Neural cell (in vitro differentiated cells): ENCODE data around the gene WNT3A. TPM values are rescaled to one million over a fixed set of nuclear protein-coding genes. Genes with fewer than 3 reads are reported as not detected.

Experiments
- H2AFZ ChIP-seq: fragments of 200-600, 300-800 bp; sonication (generic), shearing (Covaris generic); 2 replicates; pipeline ENCODE4 v1.6.0; 2014; ENCODE audit warnings: low read depth, mild to moderate bottlenecking, antibody characterized with exemption, low read length, moderate library complexity
- H3F3A ChIP-seq: fragments of 200-600 bp; shearing (Covaris generic); 2 replicates; pipeline ENCODE4 v1.6.1; 2016; ENCODE audit warnings: mild to moderate bottlenecking, moderate library complexity, mixed read lengths, antibody characterized with exemption, low read length; ENCODE audit not compliant: insufficient read depth, poor library complexity, severe bottlenecking
- H3K27ac ChIP-seq: fragments of 200-600, 300-800 bp; sonication (generic), shearing (Covaris generic); 2 replicates; pipeline ENCODE4 v1.5.1; 2014; ENCODE audit warnings: mild to moderate bottlenecking, low read length, moderate library complexity
- H3K27me3 ChIP-seq: fragments of 300-800, 200-600 bp; sonication (generic), shearing (Covaris generic); 2 replicates; pipeline ENCODE4 v1.6.0; 2014; ENCODE audit warnings: mild to moderate bottlenecking, low read depth, low read length, moderate library complexity; ENCODE audit not compliant: insufficient read depth
- H3K36me3 ChIP-seq: fragments of 300-800, 200-600 bp; sonication (generic), shearing (Covaris generic); 2 replicates; pipeline ENCODE4 v1.5.1; 2014; ENCODE audit warnings: mild to moderate bottlenecking, antibody characterized with exemption, low read length, moderate library complexity; ENCODE audit not compliant: insufficient read depth
- H3K4me2 ChIP-seq: fragments of 300-800, 200-600 bp; sonication (generic), shearing (Covaris generic); 2 replicates; pipeline ENCODE4 v1.6.0; 2014; ENCODE audit warnings: mild to moderate bottlenecking, low read length
- H3K4me3 ChIP-seq: fragments of 300-800, 200-600 bp; sonication (generic), shearing (Covaris generic); 2 replicates; pipeline ENCODE4 v1.5.1; 2014; ENCODE audit warnings: mild to moderate bottlenecking, low read length, moderate library complexity
- H3K79me2 ChIP-seq: fragments of 200-600 bp; shearing (Covaris generic); replicated peaks from 2 replicates; pipeline ENCODE4 v1.6.0; 2014; ENCODE audit warnings: mild to moderate bottlenecking, low read length, moderate library complexity; ENCODE audit not compliant: insufficient read depth
- H3K9ac ChIP-seq: fragments of 300-800, 200-600 bp; sonication (generic), shearing (Covaris generic); 2 replicates; pipeline ENCODE4 v1.6.1; 2016; ENCODE audit warnings: mild to moderate bottlenecking, low read length, mixed read lengths
- H3K9me2 ChIP-seq: fragments of 200-600 bp; shearing (Covaris generic); 2 replicates; pipeline ENCODE4 v1.6.1; 2016; ENCODE audit warnings: mild to moderate bottlenecking, low read length, mixed read lengths; ENCODE audit not compliant: insufficient read depth
- H3K9me3 ChIP-seq: fragments of 200-600, 300-800 bp; sonication (generic), shearing (Covaris generic); 2 replicates; pipeline ENCODE4 v1.6.1; 2016; ENCODE audit warnings: mild to moderate bottlenecking, mixed run types, low read length, moderate library complexity, mixed read lengths
- H4K20me1 ChIP-seq: fragments of 200-600 bp; shearing (Covaris generic); 2 replicates; pipeline ENCODE4 v1.6.1; 2016; ENCODE audit warnings: mild to moderate bottlenecking, mixed run types; ENCODE audit not compliant: insufficient read depth
- CTCF ChIP-seq: fragments of 450-650 bp; IDR thresholded peaks from 2 replicates; pipeline ENCODE4 v1.5.1; 2014; ENCODE audit warnings: antibody characterized with exemption, mild to moderate bottlenecking, moderate library complexity; ENCODE audit not compliant: poor library complexity, severe bottlenecking
- EP300 ChIP-seq: fragments of 450-650 bp; conservative IDR thresholded peaks from 2 replicates; pipeline ENCODE4 v1.6.1; 2014; ENCODE audit warnings: antibody characterized with exemption, mild to moderate bottlenecking, moderate library complexity; ENCODE audit not compliant: poor library complexity, severe bottlenecking
- EZH2 ChIP-seq: fragments of 200-600, 300-800 bp; shearing (Covaris generic), sonication (generic); IDR thresholded peaks from 2 replicates; pipeline ENCODE4 v1.6.1; 2014; ENCODE audit warnings: antibody characterized with exemption, low read length, borderline replicate concordance, mild to moderate bottlenecking; ENCODE audit not compliant: insufficient read depth, poor library complexity, severe bottlenecking
- MXI1 ChIP-seq: fragments of 450-650 bp; conservative IDR thresholded peaks from 2 replicates; pipeline ENCODE4 v1.6.1; 2014; ENCODE audit warnings: antibody characterized with exemption, mild to moderate bottlenecking; ENCODE audit not compliant: poor library complexity, severe bottlenecking
- POLR2AphosphoS5 ChIP-seq: IDR thresholded peaks from 2 replicates; pipeline ENCODE4 v1.6.1; 2012
- RAD21 ChIP-seq: fragments of 450-650 bp; conservative IDR thresholded peaks from 2 replicates; pipeline ENCODE4 v1.6.1; 2014; ENCODE audit warnings: antibody characterized with exemption, mild to moderate bottlenecking, moderate library complexity
- REST ChIP-seq: IDR thresholded peaks from 2 replicates; pipeline ENCODE4 v1.6.1; 2012; ENCODE audit warnings: borderline replicate concordance
- SMC3 ChIP-seq: fragments of 450-650 bp; conservative IDR thresholded peaks from 2 replicates; pipeline ENCODE4 v1.6.1; 2014; ENCODE audit warnings: antibody characterized with exemption, mild to moderate bottlenecking, moderate library complexity; ENCODE audit not compliant: poor library complexity
- TAF1 ChIP-seq: IDR thresholded peaks from 2 replicates; pipeline ENCODE4 v1.6.1; 2012; ENCODE audit warnings: low read depth
- polyA plus RNA-seq: library from polyadenylated mRNA; depleted of rRNA; stranded (reverse); fragments of >200 nt; gene quantifications from 2 replicates; pipeline ENCODE4 v1.2.3, GENCODE V29; 2014

The WNT3A gene
- polyA plus RNA-seq, 1 donor from 2014 or later: 0.14 TPM

GRCh38 chr1:228070173-228070572 is 63.4 kb downstream of the WNT3A start:
- Histone ChIP-seq H3K36me3 (no peaks in the 10 kb centered on the region), H3K4me2 (no peak overlapping the region), H3K79me2 (no peaks in the 10 kb centered on the region), H3K4me3 (no peak overlapping the region), H3K9me2 (no peaks in the 10 kb centered on the region), H3F3A (no peaks in the 10 kb centered on the region), H3K9me3 (no peaks in the 10 kb centered on the region), H4K20me1 (no peaks in the 10 kb centered on the region), H3K27ac (no peak overlapping the region), H2AFZ (no peak overlapping the region), H3K27me3 (peaks cover 45% of the 10 kb centered on the region), H3K9ac (no peak overlapping the region)
- no peak for TF ChIP-seq REST
- TF ChIP-seq CTCF: no peak
- TF ChIP-seq POLR2AphosphoS5: no peak
- TF ChIP-seq RAD21: no peak
- no peak for TF ChIP-seq MXI1
- no peak for TF ChIP-seq SMC3
- no peak for TF ChIP-seq EP300
- TF ChIP-seq EZH2: no peak
- no peak for TF ChIP-seq TAF1

- no peak overlapping the region for H3K4me3 ChIP-seq
- no peak overlapping the region for H3K27ac ChIP-seq
- H3K27me3 ChIP-seq: peaks cover 45% of the 10 kb centered on the region
- no peaks in the 10 kb centered on the region for H3K79me2 ChIP-seq
- no peak for TF ChIP-seq POLR2AphosphoS5
- no peaks in the 10 kb centered on the region for H3F3A ChIP-seq
- H3K9me3 ChIP-seq: no peaks in the 10 kb centered on the region
- H2AFZ ChIP-seq: no peak overlapping the region
- no peak overlapping the region for H3K4me2 ChIP-seq
- H3K9me2 ChIP-seq: no peaks in the 10 kb centered on the region
- no peak overlapping the region for H3K9ac ChIP-seq
- no peaks in the 10 kb centered on the region for H3K36me3 ChIP-seq
- H4K20me1 ChIP-seq: no peaks in the 10 kb centered on the region
Measured at GRCh38 chr1:228070851-228071250, 64.1 kb downstream of the WNT3A start.
